Measurements from ENCODE around the gene NKX6-2. TPM values are rescaled to one million over a fixed set of nuclear protein-coding genes. Genes with fewer than 3 reads are reported as not detected.

The NKX6-2 gene
- total RNA-seq, 1 donor from 2014 or later = not detected

- DNase-seq (ENCODE audit: low spot score) = no peak
Observed at GRCh38 chr10:132738454-132739224, 47.3 kb downstream of the NKX6-2 start.

GRCh38 chr10:132737390-132738048 lies 48.4 kb downstream of the NKX6-2 start:
- DNase-seq (ENCODE audit: low spot score) = no peak

- DNase-seq (ENCODE audit: low spot score) = no peak
Observed at GRCh38 chr10:132735923-132736391, 50.0 kb downstream of the NKX6-2 start.

GRCh38 chr10:132735341-132735775 lies 50.6 kb downstream of the NKX6-2 start:
- DNase-seq (ENCODE audit: low spot score) = no peak

GRCh38 chr10:132733926-132734325 lies 52.0 kb downstream of the NKX6-2 start:
- no peak for DNase-seq (ENCODE audit: low spot score)

Other genes starting within 250 kb of the NKX6-2 start
- 44.4 TPM for gene INPP5A, start 248.4 kb downstream of the NKX6-2 start, total RNA-seq
- 1.0 TPM for gene CFAP46, start 156.4 kb upstream of the NKX6-2 start, total RNA-seq

Data from mucosa of gallbladder (tissue), 1 donor.